ENCODE data around the gene WWC2. TPM values are rescaled to one million over a fixed set of nuclear protein-coding genes. Genes with fewer than 3 reads are reported as not detected.

WWC2 gene
- total RNA-seq, 1 experiment from 2014 or later, result 80.3 TPM

GRCh38 chr4:183124865-183125264 lies 25.8 kb downstream of the WWC2 start:
- in situ Hi-C loops (cut with HindIII; ENCODE audit: low pct_unique_long_range_greater_than_20kb, low sequenced_read_pairs) (no loop called here), intact Hi-C loops (cut with micrococcal nuclease; ENCODE audit: unreplicated experiment) (no loop called here)
- DNase-seq (ENCODE audit: low read depth, low spot score), result no peak
- ATAC-seq, result no peak
- TF ChIP-seq REST (IDR thresholded peaks at IDR 0.05; ENCODE audit: insufficient read depth in 1 of 2, low read depth in 2 of 2, low read length in 1 of 2) (no peak), CTCF (IDR thresholded peaks at IDR 0.05) (no peak)
- Histone ChIP-seq H3K27me3 (ENCODE audit: control insufficient read depth, insufficient read depth, low read length) (no peaks in the 10 kb centered on the region), H3K4me1 (ENCODE audit: control insufficient read depth, insufficient read depth, low read length) (peaks cover 12% of the 10 kb centered on the region), H3K27ac (ENCODE audit: low read length) (no peak overlapping the region), H3K9me3 (ENCODE audit: control insufficient read depth, insufficient read depth, low read depth, low read length) (no peaks in the 10 kb centered on the region), H3K36me3 (ENCODE audit: control insufficient read depth, insufficient read depth, low read length) (no peaks in the 10 kb centered on the region), H3K4me3 (ENCODE audit: low read depth in 2 of 2, low read length in 2 of 2) (no peak overlapping the region)
- CTCF ChIA-PET, result no interaction called here
- BruUV-seq (replicated peaks), result no TSS peak
- POLR2A ChIA-PET, result no interaction called here

GRCh38 chr4:183129125-183129524 lies 30.1 kb downstream of the WWC2 start:
- Histone ChIP-seq H3K27me3 (ENCODE audit: control insufficient read depth, insufficient read depth, low read length) (no peaks in the 10 kb centered on the region), H3K4me3 (ENCODE audit: low read depth in 2 of 2, low read length in 2 of 2) (no peak overlapping the region), H3K4me1 (ENCODE audit: control insufficient read depth, insufficient read depth, low read length) (peaks cover 24% of the 10 kb centered on the region), H3K9me3 (ENCODE audit: control insufficient read depth, insufficient read depth, low read depth, low read length) (no peaks in the 10 kb centered on the region), H3K27ac (ENCODE audit: low read length) (no peak overlapping the region), H3K36me3 (ENCODE audit: control insufficient read depth, insufficient read depth, low read length) (no peaks in the 10 kb centered on the region)
- TF ChIP-seq TCF7L2 (IDR thresholded peaks at IDR 0.05; ENCODE audit: low read depth, low read length), result no peak
- TF ChIP-seq POLR2AphosphoS5 (IDR thresholded peaks at IDR 0.05; ENCODE audit: low read depth, low read length), result no peak
- no peak for TF ChIP-seq CTCF (IDR thresholded peaks at IDR 0.05)
- no peak for TF ChIP-seq SIN3A (IDR thresholded peaks at IDR 0.05; ENCODE audit: borderline replicate concordance, insufficient read depth, low read depth, low read length)
- TF ChIP-seq REST (IDR thresholded peaks at IDR 0.05; ENCODE audit: insufficient read depth in 1 of 2, low read depth in 2 of 2, low read length in 1 of 2), result no peak
- TSS peak; percentile 24 for BruUV-seq (replicated peaks)
- POLR2A ChIA-PET, result no interaction called here
- ATAC-seq, result no peak
- intact Hi-C loops (cut with micrococcal nuclease; ENCODE audit: unreplicated experiment) (no loop called here), in situ Hi-C loops (cut with HindIII; ENCODE audit: low pct_unique_long_range_greater_than_20kb, low sequenced_read_pairs) (no loop called here)
- no peak for DNase-seq (ENCODE audit: low read depth, low spot score)
- CTCF ChIA-PET, result no interaction called here
